HEK293 (cell line): ENCODE data around the gene AGAP1.

Experiments
- CTCF ChIP-seq: fragments of 450-650 bp; formaldehyde crosslinking; IDR thresholded peaks from 2 replicates; pipeline ENCODE4 v1.5.1; 2016; ENCODE audit warnings: missing biosample characterization, missing genetic modification characterization
- GLIS2 ChIP-seq: fragments of 450-650 bp; formaldehyde crosslinking; IDR thresholded peaks from 2 replicates; pipeline ENCODE4 v1.5.1; 2016; ENCODE audit warnings: missing biosample characterization, missing genetic modification characterization
- OSR2 ChIP-seq: fragments of 450-650 bp; formaldehyde crosslinking; IDR thresholded peaks from 2 replicates; pipeline ENCODE4 v1.5.1; 2016; ENCODE audit warnings: missing biosample characterization, missing genetic modification characterization
- REST ChIP-seq: fragments of 450-650 bp; formaldehyde crosslinking; IDR thresholded peaks from 2 replicates; pipeline ENCODE4 v1.5.1; 2016; ENCODE audit warnings: missing biosample characterization, missing genetic modification characterization
- TSHZ1 ChIP-seq: fragments of 450-650 bp; formaldehyde crosslinking; IDR thresholded peaks from 2 replicates; pipeline ENCODE4 v1.5.1; 2016; ENCODE audit warnings: missing biosample characterization, missing genetic modification characterization, borderline replicate concordance
- ZNF19 ChIP-seq: fragments of 450-650 bp; formaldehyde crosslinking; IDR thresholded peaks from 2 replicates; pipeline ENCODE4; 2016; ENCODE audit warnings: missing biosample characterization, missing genetic modification characterization, low read depth
- ZNF274 ChIP-seq, 2 experiments: fragments of 200-500 bp in 1 of 2; fragments of 450-650 bp in 1 of 2; sonication (Bioruptor generic) in 1 of 2; formaldehyde crosslinking in 1 of 2; IDR thresholded peaks; 2 replicates each; pipeline versions ENCODE4 v1.5.1 to v1.6.1; 2014 to 2016; ENCODE audit warnings: borderline replicate concordance in 1 of 2, inconsistent platforms in 1 of 2, low read length in 1 of 2, missing biosample characterization in 1 of 2, missing genetic modification characterization in 1 of 2
- ZNF324 ChIP-seq: fragments of 450-650 bp; formaldehyde crosslinking; IDR thresholded peaks from 2 replicates; pipeline ENCODE4 v1.5.1; 2016; ENCODE audit warnings: missing biosample characterization, missing genetic modification characterization
- ZNF404 ChIP-seq: fragments of 450-650 bp; formaldehyde crosslinking; IDR thresholded peaks from 2 replicates; pipeline ENCODE4 v1.5.1; 2017; ENCODE audit warnings: missing biosample characterization, missing genetic modification characterization
- ZNF580 ChIP-seq: fragments of 450-650 bp; formaldehyde crosslinking; IDR thresholded peaks from 2 replicates; pipeline ENCODE4 v1.5.1; 2016; ENCODE audit warnings: missing biosample characterization, missing genetic modification characterization
- ZNF768 ChIP-seq: fragments of 450-650 bp; formaldehyde crosslinking; IDR thresholded peaks from 2 replicates; pipeline ENCODE4 v1.5.1; 2018; ENCODE audit warnings: missing biosample characterization, mild to moderate bottlenecking, missing genetic modification characterization
- ZNF777 ChIP-seq: fragments of 450-650 bp; formaldehyde crosslinking; IDR thresholded peaks from 2 replicates; pipeline ENCODE4 v1.5.1; 2017; ENCODE audit warnings: missing biosample characterization, missing genetic modification characterization, borderline replicate concordance
- ZSCAN30 ChIP-seq: fragments of 450-650 bp; IDR thresholded peaks from 2 replicates; pipeline ENCODE4 v1.5.1; 2018; ENCODE audit warnings: missing biosample characterization, mild to moderate bottlenecking, missing genetic modification characterization, moderate library complexity

- no peak for TF ChIP-seq GLIS2 (tag by site-specific recombination)
- no peak for TF ChIP-seq CTCF (tag by site-specific recombination)
- no peak for TF ChIP-seq ZNF768 (tag by site-specific recombination)
- TF ChIP-seq OSR2 (tag by site-specific recombination): no peak
- TF ChIP-seq ZSCAN30: no peak
- no peak for TF ChIP-seq TSHZ1 (tag by site-specific recombination)
- no peak for TF ChIP-seq ZNF580
- no peak for TF ChIP-seq ZNF274 (IDR thresholded peaks at IDR 0.05; ENCODE audit: low read length)
- no peak for TF ChIP-seq ZNF274 (tag by site-specific recombination; IDR thresholded peaks at IDR 0.05; ENCODE audit: borderline replicate concordance)
- no peak for TF ChIP-seq ZNF777 (tag by site-specific recombination)
- no peak for TF ChIP-seq ZNF404 (tag by site-specific recombination)
- TF ChIP-seq REST (tag by site-specific recombination): no peak
- no peak for TF ChIP-seq ZNF19 (tag by site-specific recombination)
- TF ChIP-seq ZNF324: no peak
Measured at GRCh38 chr2:235609746-235610145, 115.9 kb downstream of the AGAP1 start.
